T-cell (primary cell): Measurements from ENCODE around the gene NECTIN4. TPM values are rescaled to one million over a fixed set of nuclear protein-coding genes. Genes with fewer than 3 reads are reported as not detected.

ENCODE experiments used
- ATAC-seq, 4 experiments: fragments of 200-7000 bp in 3 of 4; fragments of 150-1000 bp in 1 of 4; cut with Tn5 transposase; replicated peaks in 1 of 4; 1 replicate in 3 of 4; 2 replicates in 1 of 4; pipeline ENCODE4 v1.10.0; 2021; ENCODE audit warnings: moderate library complexity in 3 of 4, mild to moderate bottlenecking in 2 of 4, moderate number of reproducible peaks in 1 of 4
- CTCF ChIA-PET, 2 donors: fragments of 300-600 bp; sonication (Branson Sonifier 250); formaldehyde crosslinking; loops; one replicate each; lab custom pipeline; 2022; ENCODE audit warnings: antibody characterized with exemption in 2 of 2; lab: Charles Lee
- POLR2A ChIA-PET, 2 donors: fragments of 300-600 bp; sonication (Branson Sonifier 250); formaldehyde crosslinking; loops; one replicate each; lab custom pipeline; 2022; ENCODE audit warnings: antibody characterized with exemption in 2 of 2; lab: Charles Lee
- DNase-seq, 35 experiments: peaks; one replicate each; pipeline versions ENCODE4 v3.0.0 to v3.0.0-alpha.2; 2013 to 2023
- H3K27ac ChIP-seq: one replicate; pipeline ENCODE4 v1.5.1; 2013; ENCODE audit warnings: low read length
- H3K27me3 ChIP-seq, 2 experiments: replicated peaks in 1 of 2; 1 replicate in 1 of 2; 2 replicates in 1 of 2; pipeline versions ENCODE4 v1.6.1 to v1.7.0; 2013; ENCODE audit warnings: low read length in 1 of 2, mixed read lengths in 1 of 2; ENCODE audit not compliant: control insufficient read depth in 2 of 2, insufficient read depth in 2 of 2; ENCODE audit errors: extremely low read depth in 1 of 2
- H3K36me3 ChIP-seq, 2 donors: 1 replicate in 1 of 2; 2 replicates in 1 of 2; pipeline versions ENCODE4 v1.6.1 to v1.7.0; 2013; ENCODE audit warnings: low read length in 1 of 2; ENCODE audit not compliant: control insufficient read depth in 2 of 2, insufficient read depth in 1 of 2; ENCODE audit errors: extremely low read depth in 1 of 2
- H3K4me1 ChIP-seq, 2 experiments: 1 replicate in 1 of 2; 2 replicates in 1 of 2; pipeline versions ENCODE4 v1.6.1 to v1.7.0; 2013; ENCODE audit warnings: low read length in 2 of 2, mixed read lengths in 1 of 2; ENCODE audit not compliant: insufficient read depth in 2 of 2, control insufficient read depth in 1 of 2; ENCODE audit errors: extremely low read depth in 1 of 2
- H3K4me3 ChIP-seq, 2 donors: 1 replicate in 1 of 2; 2 replicates in 1 of 2; pipeline versions ENCODE4 v1.5.1 to v1.7.0; 2013; ENCODE audit warnings: mild to moderate bottlenecking in 2 of 2, low read length in 1 of 2, moderate library complexity in 1 of 2; ENCODE audit not compliant: control insufficient read depth in 1 of 2; ENCODE audit errors: extremely low read depth in 1 of 2
- H3K9me3 ChIP-seq: 2 replicates; pipeline ENCODE4 v1.7.0; 2013
- H3K27ac Mint-ChIP-seq, 2 donors: one replicate each; pipeline ENCODE4 v1.8.0; 2020 to 2021; ENCODE audit warnings: mild to moderate bottlenecking in 2 of 2, mixed read lengths in 2 of 2
- H3K27me3 Mint-ChIP-seq, 2 donors: one replicate each; pipeline ENCODE4 v1.8.0; 2021 to 2022; ENCODE audit warnings: mixed read lengths in 2 of 2
- H3K36me3 Mint-ChIP-seq: one replicate; pipeline ENCODE4 v1.8.0; 2021; ENCODE audit warnings: mixed read lengths
- H3K4me1 Mint-ChIP-seq, 3 donors: one replicate each; pipeline ENCODE4 v1.8.0; 2020 to 2022; ENCODE audit warnings: mixed read lengths in 3 of 3, mild to moderate bottlenecking in 1 of 3
- H3K4me3 Mint-ChIP-seq, 3 donors: one replicate each; pipeline ENCODE4 v1.8.0; 2020 to 2022; ENCODE audit warnings: mild to moderate bottlenecking in 3 of 3, mixed read lengths in 3 of 3, moderate library complexity in 3 of 3
- H3K9me3 Mint-ChIP-seq, 3 donors: one replicate each; pipeline ENCODE4 v1.8.0; 2020 to 2022; ENCODE audit warnings: mixed read lengths in 3 of 3
- WGBS: methylation state at CpG from one replicate; pipeline ENCODE4 v1.1.5; 2013; ENCODE audit warnings: missing lambda C conversion rate; ENCODE audit not compliant: insufficient coverage; 5-methylcytosine and 5-hydroxymethylcytosine counted together
- total RNA-seq, 35 experiments: library from RNA in 6 of 35; stranded (reverse) in 6 of 35; fragments of 120-200 nt in 1 of 35; gene quantifications; one replicate each; pipeline versions ENCODE4 v1.2.1 to v1.2.4 and lab custom pipeline; 2013 to 2026

Gene NECTIN4
- total RNA-seq, 5 donors from 2014 or later (not counting 1 experiment from before 2014, with no cell fraction given), result 0.06 TPM; not detected in 4

DNA sequence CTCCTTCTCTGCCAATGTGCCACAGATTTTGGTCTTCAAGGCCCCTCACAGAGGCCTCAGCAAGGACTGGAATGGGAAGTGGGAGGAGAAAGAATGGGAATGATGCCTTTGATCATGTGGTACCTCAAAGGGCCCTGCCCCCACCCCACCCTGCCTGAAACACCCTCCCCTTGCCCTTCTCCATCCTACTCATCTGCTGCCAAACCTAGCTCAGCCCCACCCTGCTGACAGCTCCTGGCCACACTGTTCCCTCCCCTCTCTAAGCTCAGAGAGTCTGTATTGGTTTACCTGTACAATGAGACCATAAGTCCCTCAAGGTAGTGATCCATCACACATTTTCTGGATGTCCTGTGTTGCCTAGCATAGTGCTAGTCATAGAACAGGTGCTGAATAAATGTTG is 12.9 kb downstream of the NECTIN4 start:
- ATAC-seq (no peak), DNase-seq (no peak)
- H3K4me1 ChIP-seq, result peaks cover under 1 to 12% of the 10 kb centered on the region in 2 experiments
- H3K9me3 Mint-ChIP-seq, result no peaks in the 10 kb centered on the region
- H3K4me3 Mint-ChIP-seq, result no peak overlapping the region
- no peak overlapping the region for H3K4me3 ChIP-seq
- H3K36me3 Mint-ChIP-seq, result no peaks in the 10 kb centered on the region
- CTCF ChIA-PET, result interaction anchor here in 1 of 2 donors (0.6 kb wide), 2 partner anchors 20 to 687 kb away, joined by 3 read pairs; no protein-coding TSS in a partner anchor
- peaks cover 7 to 15% (median 12%) of the 10 kb centered on the region in 3 donors for H3K4me1 Mint-ChIP-seq
- H3K27ac ChIP-seq, result no peak overlapping the region
- no peaks in the 10 kb centered on the region for H3K36me3 ChIP-seq
- no peaks in the 10 kb centered on the region for H3K27me3 Mint-ChIP-seq
- no peaks in the 10 kb centered on the region for H3K27me3 ChIP-seq
- H3K27ac Mint-ChIP-seq, result no peak overlapping the region
- POLR2A ChIA-PET, result no interaction called here
- H3K9me3 ChIP-seq, result no peaks in the 10 kb centered on the region

DNA sequence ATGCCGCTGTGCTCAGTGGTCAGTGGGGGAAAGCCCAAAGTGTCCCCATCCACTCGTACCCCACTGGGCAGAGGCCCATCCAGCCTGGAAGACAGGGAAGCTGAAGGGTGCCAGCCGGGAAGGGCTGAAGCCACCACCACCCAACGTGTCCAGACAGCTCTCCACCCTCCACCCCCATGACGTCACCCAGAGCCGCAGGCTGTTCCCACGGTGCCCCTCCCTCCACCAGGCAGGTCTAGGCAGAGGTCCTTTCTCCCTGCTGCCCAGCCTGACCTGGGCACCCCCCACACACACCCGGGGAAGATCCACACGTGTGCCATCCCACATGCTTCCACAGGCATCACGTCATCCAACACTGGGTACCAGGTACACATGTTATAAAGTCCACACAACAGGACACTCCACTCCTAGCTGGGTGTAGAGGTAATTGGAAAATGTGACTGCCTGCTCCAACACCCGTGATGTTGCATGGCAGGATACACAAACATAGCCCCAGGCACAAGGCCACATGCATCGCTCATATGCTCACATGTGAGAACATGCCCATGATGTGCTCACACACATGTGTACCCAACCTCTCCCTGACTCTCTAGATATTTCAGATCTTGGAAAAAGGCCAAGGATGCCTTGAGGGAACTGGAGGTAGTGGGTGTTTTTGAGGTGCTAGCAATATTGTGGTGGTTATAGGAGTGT is 14.5 kb downstream of the NECTIN4 start:
- WGBS, result 92% methylated on average over 9 of the region's 12 CpGs
- Mint-ChIP-seq H3K4me3 (no peak overlapping the region), H3K9me3 (no peaks in the 10 kb centered on the region), H3K36me3 (no peaks in the 10 kb centered on the region), H3K27ac (no peak overlapping the region), H3K27me3 (no peaks in the 10 kb centered on the region), H3K4me1 (peaks cover 23 to 30% (median 27%) of the 10 kb centered on the region in 3 donors)
- ChIA-PET CTCF (interaction anchor here in 1 of 2 donors (0.6 kb wide), 1 partner anchor 84 kb away, joined by 8 read pairs; no protein-coding TSS in a partner anchor), POLR2A (no interaction called here)
- H3K4me1 ChIP-seq, result peaks cover 13 to 28% of the 10 kb centered on the region in 2 experiments
- no peak overlapping the region for H3K4me3 ChIP-seq
- no peak for ATAC-seq
- no peaks in the 10 kb centered on the region for H3K27me3 ChIP-seq
- no peak for DNase-seq
- H3K36me3 ChIP-seq, result no peaks in the 10 kb centered on the region
- H3K27ac ChIP-seq, result no peak overlapping the region
- H3K9me3 ChIP-seq, result no peaks in the 10 kb centered on the region

DNA sequence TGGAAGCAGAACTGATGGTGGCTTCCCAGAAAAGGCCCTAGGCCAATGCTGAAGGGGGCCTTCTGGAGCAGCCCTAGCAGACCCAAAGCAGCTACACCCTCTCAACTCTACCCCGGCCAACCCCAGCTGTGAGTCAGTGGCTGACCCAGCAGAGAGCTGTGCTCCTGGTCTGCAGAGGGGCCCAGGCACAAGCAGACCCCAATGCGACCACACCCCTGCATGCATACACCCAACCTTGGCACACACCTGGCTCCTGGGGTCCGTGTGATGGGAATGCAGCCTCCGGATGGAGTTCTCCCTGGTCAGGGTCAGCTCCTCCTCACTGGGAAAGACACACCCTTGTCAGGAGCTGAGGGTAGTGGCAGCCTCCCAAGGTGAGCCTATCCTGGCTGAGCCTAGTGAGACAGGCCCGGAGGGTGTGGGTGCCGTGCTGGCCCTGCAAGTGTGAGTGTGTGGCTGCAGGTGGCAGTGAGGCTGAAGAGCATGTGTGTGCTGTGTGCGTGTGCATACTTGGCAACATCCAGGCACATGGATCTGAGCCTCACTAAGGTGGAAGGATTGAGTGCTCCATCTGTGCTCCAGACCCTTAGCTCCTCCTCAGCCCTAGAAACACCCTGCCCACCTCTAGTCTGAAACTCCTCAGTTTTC is 15.8 kb downstream of the NECTIN4 start:
- no peaks in the 10 kb centered on the region for H3K36me3 Mint-ChIP-seq
- H3K9me3 Mint-ChIP-seq, result no peaks in the 10 kb centered on the region
- Histone ChIP-seq H3K9me3 (no peaks in the 10 kb centered on the region), H3K4me3 (no peak overlapping the region), H3K27ac (no peak overlapping the region), H3K36me3 (no peaks in the 10 kb centered on the region), H3K27me3 (no peaks in the 10 kb centered on the region), H3K4me1 (peaks cover 14 to 29% of the 10 kb centered on the region in 2 experiments)
- peaks cover 24 to 35% (median 28%) of the 10 kb centered on the region in 3 donors for H3K4me1 Mint-ChIP-seq
- no peak overlapping the region for H3K4me3 Mint-ChIP-seq
- no peaks in the 10 kb centered on the region for H3K27me3 Mint-ChIP-seq
- CTCF ChIA-PET, result interaction anchor here (0.6 to 1.8 kb wide), 3 partner anchors 11 to 68 kb away, joined by 4 to 13 read pairs (median 10); no protein-coding TSS in a partner anchor
- no peak overlapping the region for H3K27ac Mint-ChIP-seq
- POLR2A ChIA-PET, result no interaction called here
- 98% methylated on average over 5 of the region's 7 CpGs for WGBS
- DNase-seq, result no peak
- ATAC-seq, result no peak

DNA sequence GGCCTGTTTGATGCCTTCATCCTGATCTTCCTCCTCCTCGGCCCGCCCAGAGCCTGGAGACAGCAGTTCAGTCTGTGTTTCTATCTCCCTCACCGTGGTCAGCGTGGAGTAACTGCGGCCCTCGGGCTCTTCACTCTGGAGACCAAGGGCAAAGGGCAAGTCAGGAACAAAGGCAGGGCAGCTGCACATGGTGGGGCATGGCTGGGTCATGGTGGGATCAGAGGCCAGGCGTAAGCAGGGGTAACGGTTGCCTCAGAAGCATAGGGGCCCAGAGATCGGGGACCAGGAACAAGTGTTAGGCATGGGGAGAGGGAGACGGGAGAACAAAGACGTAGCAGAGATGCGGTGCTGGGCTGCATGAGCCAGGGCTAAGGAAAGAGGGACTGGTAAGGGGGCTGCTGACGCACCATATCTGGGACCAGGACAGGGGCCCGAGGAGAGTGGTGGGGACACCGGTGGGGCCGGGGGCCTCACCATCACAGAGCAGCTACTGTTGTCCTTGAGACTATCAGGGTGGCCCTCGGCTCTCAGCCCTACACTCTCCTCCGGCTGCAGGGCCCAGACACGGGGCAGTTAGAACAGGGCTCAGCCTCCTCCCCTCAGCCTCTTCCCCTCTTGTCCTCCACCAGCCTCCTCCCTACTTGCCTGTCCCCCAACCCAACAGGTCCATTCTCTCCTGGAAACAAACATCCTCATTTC is 16.5 kb downstream of the NECTIN4 start:
- no peaks in the 10 kb centered on the region for H3K9me3 Mint-ChIP-seq
- POLR2A ChIA-PET, result interaction anchor here in 1 of 2 donors (0.6 kb wide), 1 partner anchor 52 kb away, joined by 5 read pairs; the partner anchor contains the start of gene F11R
- H3K4me1 ChIP-seq, result peaks cover 17 to 31% of the 10 kb centered on the region in 2 experiments
- no peak overlapping the region for H3K27ac ChIP-seq
- WGBS, result 97% methylated on average over 17 of the region's 19 CpGs
- CTCF ChIA-PET, result interaction anchor here (0.6 to 1.8 kb wide), 3 partner anchors 11 to 68 kb away, joined by 3 to 13 read pairs (median 4); no protein-coding TSS in a partner anchor
- ATAC-seq, result no peak
- H3K27me3 ChIP-seq, result no peaks in the 10 kb centered on the region
- DNase-seq, result no peak
- H3K27ac Mint-ChIP-seq, result peak overlapping the region in 1 of 2 donors; percentile 27
- H3K9me3 ChIP-seq, result no peaks in the 10 kb centered on the region
- no peaks in the 10 kb centered on the region for H3K27me3 Mint-ChIP-seq
- no peaks in the 10 kb centered on the region for H3K36me3 Mint-ChIP-seq
- peaks cover 28 to 42% (median 33%) of the 10 kb centered on the region in 3 donors for H3K4me1 Mint-ChIP-seq
- H3K4me3 Mint-ChIP-seq, result no peak overlapping the region
- H3K4me3 ChIP-seq, result no peak overlapping the region
- H3K36me3 ChIP-seq, result no peaks in the 10 kb centered on the region

DNA sequence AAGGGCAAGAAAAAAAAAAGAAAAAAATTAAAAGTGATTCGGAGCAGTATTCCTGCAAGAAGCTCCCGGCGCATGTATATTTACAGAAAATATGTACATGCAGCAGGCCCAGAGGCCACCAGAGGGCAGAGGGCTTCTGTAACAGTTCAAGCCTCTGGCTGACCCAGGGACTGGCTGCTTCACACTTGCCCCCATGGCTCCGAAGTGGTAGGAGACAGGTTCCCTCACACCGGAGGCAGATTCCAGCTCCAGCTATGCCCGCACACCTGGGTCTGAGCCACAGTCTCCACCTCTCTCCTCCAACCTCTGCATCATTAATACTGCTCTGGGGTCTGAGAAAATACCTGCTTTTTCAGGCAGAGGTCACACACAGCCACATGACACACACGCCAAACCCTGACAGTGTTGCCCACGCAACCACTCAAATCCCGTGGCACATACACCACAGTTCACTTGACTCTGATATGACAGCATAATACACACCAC is 17.4 kb downstream of the NECTIN4 start:
- Mint-ChIP-seq H3K4me1 (peaks cover 38 to 52% (median 41%) of the 10 kb centered on the region in 3 donors), H3K9me3 (no peaks in the 10 kb centered on the region), H3K27ac (peak overlapping the region in 1 of 2 donors; percentile 99), H3K4me3 (no peak overlapping the region), H3K36me3 (peaks cover 2% of the 10 kb centered on the region), H3K27me3 (no peaks in the 10 kb centered on the region)
- H3K4me3 ChIP-seq, result no peak overlapping the region
- H3K27me3 ChIP-seq, result no peaks in the 10 kb centered on the region
- POLR2A ChIA-PET, result interaction anchor here in 1 of 2 donors (0.6 to 0.7 kb wide), 2 partner anchors 27 to 30 kb away, joined by 3 to 5 read pairs; no protein-coding TSS in a partner anchor
- ATAC-seq, result no peak
- H3K4me1 ChIP-seq, result peaks cover 19 to 41% of the 10 kb centered on the region in 2 experiments
- DNase-seq, result peak in 29 of 35 experiments; percentile 12 to 68 (median 37)
- H3K27ac ChIP-seq, result no peak overlapping the region
- CTCF ChIA-PET, result interaction anchor here (0.6 to 3.0 kb wide), 8 partner anchors 25 to 69 kb away, joined by 3 to 20 read pairs (median 4); partner anchors contain the start of genes KLHDC9 (in 1 of the 2) and USF1 (in 1 of the 2)
- 61% methylated on average over 8 of the region's 9 CpGs for WGBS
- peaks cover 0 to 3% of the 10 kb centered on the region in 2 donors for H3K36me3 ChIP-seq
- H3K9me3 ChIP-seq, result no peaks in the 10 kb centered on the region
